GM18519 (cell line): ENCODE data around the gene ANAPC1.
"Not testable (repeated sequence)": the region's sequence is repeated elsewhere in the genome, so short reads cannot be mapped to it uniquely, and the experiment has no call there.

ENCODE experiments used
- ATAC-seq: cut with Tn5 transposase; IDR thresholded peaks from one replicate; pipeline ENCODE4 v1.9.1; 2021; ENCODE audit warnings: mild to moderate bottlenecking, moderate library complexity; ENCODE audit not compliant: unreplicated experiment, low FRiP score

Gene ANAPC1

GRCh38 chr2:111883661-111884591 is at the start of gene ANAPC1:
Gene ANAPC1 (minus strand): TSS chr2:111884193. CDS start chr2:111880825, 3,368 bp downstream.
- ATAC-seq, result peak; percentile 57

- ATAC-seq, result no peak
Measured at GRCh38 chr2:111932841-111933291, 48.9 kb upstream of the ANAPC1 start.

GRCh38 chr2:111930875-111931274 is 46.9 kb upstream of the ANAPC1 start:
- ATAC-seq, result no peak

GRCh38 chr2:111930409-111930808 is 46.4 kb upstream of the ANAPC1 start:
- ATAC-seq, result no peak

- no peak for ATAC-seq
Measured at GRCh38 chr2:111927723-111928122, 43.7 kb upstream of the ANAPC1 start.

GRCh38 chr2:111924617-111925107 is 40.7 kb upstream of the ANAPC1 start:
- ATAC-seq, result no peak

- no peak for ATAC-seq
Measured at GRCh38 chr2:111923276-111923804, 39.3 kb upstream of the ANAPC1 start.

GRCh38 chr2:111919794-111920608 is 36.0 kb upstream of the ANAPC1 start:
- no peak for ATAC-seq

- no peak for ATAC-seq
Measured at GRCh38 chr2:111919365-111919764, 35.4 kb upstream of the ANAPC1 start.

GRCh38 chr2:111918383-111918806 is 34.4 kb upstream of the ANAPC1 start:
- no peak for ATAC-seq

GRCh38 chr2:111917106-111917505 is 33.1 kb upstream of the ANAPC1 start:
- no peak for ATAC-seq

- ATAC-seq, result no peak
Measured at GRCh38 chr2:111912547-111912946, 28.6 kb upstream of the ANAPC1 start.

- ATAC-seq, result not testable (repeated sequence)
Measured at GRCh38 chr2:111911295-111911977, 27.4 kb upstream of the ANAPC1 start.

- ATAC-seq, result no peak
Measured at GRCh38 chr2:111910609-111911277, 26.8 kb upstream of the ANAPC1 start.

- not testable (repeated sequence) for ATAC-seq
Measured at GRCh38 chr2:111909997-111910396, 26.0 kb upstream of the ANAPC1 start.

GRCh38 chr2:111909079-111909478 is 25.1 kb upstream of the ANAPC1 start:
- no peak for ATAC-seq

- ATAC-seq, result no peak
Measured at GRCh38 chr2:111908578-111908977, 24.6 kb upstream of the ANAPC1 start.

- no peak for ATAC-seq
Measured at GRCh38 chr2:111905990-111906735, 22.2 kb upstream of the ANAPC1 start.

- ATAC-seq, result not testable (repeated sequence)
Measured at GRCh38 chr2:111905475-111905869, 21.5 kb upstream of the ANAPC1 start.
